Right atrium auricular region (tissue), 2 donors: ENCODE data around the gene NFIX. TPM values are rescaled to one million over a fixed set of nuclear protein-coding genes. Genes with fewer than 3 reads are reported as not detected.
A peak's percentile ranks its signal among the peaks of the same experiment; 100 is the strongest.

Experiments used
- DNase-seq: peaks from one replicate; pipeline ENCODE4 v3.0.0-alpha.2; 2019; ENCODE audit warnings: low spot score
- H3K27ac ChIP-seq, 2 donors: fragments of 200-600 bp; sonication (generic); 1 replicate in 1 of 2; 2 replicates in 1 of 2; pipeline ENCODE4 v1.5.1; 2016 to 2019
- H3K27me3 ChIP-seq, 2 donors: fragments of 200-600 bp; sonication (generic); one replicate each; pipeline versions ENCODE4 v1.5.1 to v1.6.0; 2017 to 2019
- H3K36me3 ChIP-seq: fragments of 200-600 bp; sonication (generic); one replicate; pipeline ENCODE4 v1.5.1; 2016
- H3K4me1 ChIP-seq, 2 donors: fragments of 200-600 bp; sonication (generic); one replicate each; pipeline versions ENCODE4 v1.5.1 to v1.6.0; 2017 to 2019
- H3K4me3 ChIP-seq, 2 donors: fragments of 200-600 bp; sonication (generic); 1 replicate in 1 of 2; 2 replicates in 1 of 2; pipeline ENCODE4 v1.5.1; 2017 to 2019; ENCODE audit warnings: mild to moderate bottlenecking in 1 of 2, moderate library complexity in 1 of 2
- H3K9me3 ChIP-seq, 2 donors: fragments of 200-600 bp; sonication (generic); one replicate each; pipeline ENCODE4 v1.5.1; 2019
- CTCF ChIP-seq, 2 donors: fragments of 200-600 bp; sonication (generic); IDR thresholded peaks; one replicate each; pipeline ENCODE4 v1.5.1; 2019; ENCODE audit warnings: antibody characterized with exemption in 2 of 2
- total RNA-seq, 2 donors: library from RNA; depleted of rRNA; stranded (reverse); fragments of >200 nt; gene quantifications; one replicate each; pipeline ENCODE4 v1.1.0, GENCODE V29; 2016

The NFIX gene
- total RNA-seq, 2 donors from 2014 or later, result 56.5 to 69.8 TPM

- no peak for TF ChIP-seq CTCF (IDR thresholded peaks at IDR 0.05)
- peaks cover 0 to 70% of the 10 kb centered on the region in 2 donors for H3K4me1 ChIP-seq
- no peak overlapping the region for H3K4me3 ChIP-seq
- no peaks in the 10 kb centered on the region for H3K9me3 ChIP-seq
- peak overlapping the region; percentile 55 to 86 for H3K27ac ChIP-seq
- no peak for DNase-seq
- H3K27me3 ChIP-seq, result no peaks in the 10 kb centered on the region
- H3K36me3 ChIP-seq, result peaks cover 25% of the 10 kb centered on the region
Measured at GRCh38 chr19:13076787-13077186, 81.5 kb downstream of the NFIX start.

- peak overlapping the region; percentile 78 to 86 for H3K27ac ChIP-seq
- H3K36me3 ChIP-seq, result peaks cover 27% of the 10 kb centered on the region
- H3K9me3 ChIP-seq, result no peaks in the 10 kb centered on the region
- no peak for TF ChIP-seq CTCF (IDR thresholded peaks at IDR 0.05)
- no peaks in the 10 kb centered on the region for H3K27me3 ChIP-seq
- peaks cover 0 to 70% of the 10 kb centered on the region in 2 donors for H3K4me1 ChIP-seq
- no peak overlapping the region for H3K4me3 ChIP-seq
- no peak for DNase-seq
Measured at GRCh38 chr19:13077240-13077639, 82.0 kb downstream of the NFIX start.

- Histone ChIP-seq H3K4me1 (peaks cover 0 to 79% of the 10 kb centered on the region in 2 donors), H3K4me3 (no peak overlapping the region), H3K36me3 (peaks cover 23% of the 10 kb centered on the region), H3K27ac (peak overlapping the region; percentile 78 to 86), H3K9me3 (no peaks in the 10 kb centered on the region), H3K27me3 (no peaks in the 10 kb centered on the region)
- TF ChIP-seq CTCF (IDR thresholded peaks at IDR 0.05), result no peak
- no peak for DNase-seq
Measured at GRCh38 chr19:13078381-13078780, 83.1 kb downstream of the NFIX start.

GRCh38 chr19:13078897-13079541 is 83.7 kb downstream of the NFIX start:
- DNase-seq, result no peak
- TF ChIP-seq CTCF (IDR thresholded peaks at IDR 0.05), result no peak
- H3K27ac ChIP-seq, result peak overlapping the region; percentile 78 to 86
- peaks cover 17% of the 10 kb centered on the region for H3K36me3 ChIP-seq
- no peak overlapping the region for H3K4me3 ChIP-seq
- H3K9me3 ChIP-seq, result no peaks in the 10 kb centered on the region
- no peaks in the 10 kb centered on the region for H3K27me3 ChIP-seq
- peaks cover 0 to 81% of the 10 kb centered on the region in 2 donors for H3K4me1 ChIP-seq

GRCh38 chr19:13079542-13079986 is 84.3 kb downstream of the NFIX start:
- no peak overlapping the region for H3K4me3 ChIP-seq
- H3K27me3 ChIP-seq, result no peaks in the 10 kb centered on the region
- TF ChIP-seq CTCF (IDR thresholded peaks at IDR 0.05), result no peak
- no peak for DNase-seq
- H3K27ac ChIP-seq, result peak overlapping the region; percentile 78 to 86
- H3K4me1 ChIP-seq, result peaks cover 0 to 80% of the 10 kb centered on the region in 2 donors
- peaks cover 14% of the 10 kb centered on the region for H3K36me3 ChIP-seq
- H3K9me3 ChIP-seq, result no peaks in the 10 kb centered on the region
